HL-60 (cell line): ENCODE data around the gene DNAI2.

ENCODE experiments used
- DNase-seq, 2 experiments: peaks; one replicate each; pipeline ENCODE4 v3.0.0-alpha.2; 2010 to 2020; ENCODE audit warnings: low read depth in 1 of 2, low spot score in 1 of 2
- H3K27ac ChIP-seq: fragments of 250-450 bp; sonication (Bioruptor Pico); replicated peaks from 2 replicates; pipeline ENCODE4 v1.5.1; 2020; ENCODE audit warnings: mild to moderate bottlenecking, moderate library complexity
- H3K27me3 ChIP-seq: fragments of 250-450 bp; sonication (Bioruptor Pico); 2 replicates; pipeline ENCODE4 v1.5.1; 2021; ENCODE audit warnings: mild to moderate bottlenecking, moderate library complexity; ENCODE audit not compliant: insufficient read depth, poor library complexity, severe bottlenecking
- H3K4me3 ChIP-seq: replicated peaks from 2 replicates; pipeline ENCODE4 v1.5.1; 2011; ENCODE audit warnings: mild to moderate bottlenecking, control low read depth, low read length; ENCODE audit not compliant: insufficient read depth
- GABPA ChIP-seq: IDR thresholded peaks from 2 replicates; pipeline ENCODE4 v1.6.1; 2012; ENCODE audit warnings: low read depth
- POLR2AphosphoS5 ChIP-seq: IDR thresholded peaks from 2 replicates; pipeline ENCODE4 v1.6.1; 2012; ENCODE audit warnings: low read depth
- SPI1 ChIP-seq: IDR thresholded peaks from 2 replicates; pipeline ENCODE4 v1.6.1; 2012; ENCODE audit warnings: low read depth, mild to moderate bottlenecking, borderline replicate concordance
- TF ChIP-seq, protein P1 (sequence below): IDR thresholded peaks from 2 replicates; pipeline ENCODE4 v1.6.1; 2012; ENCODE audit warnings: low read depth; ENCODE audit not compliant: insufficient replicate concordance
- TF ChIP-seq, protein P2 (sequence below): IDR thresholded peaks from one replicate; pipeline ENCODE4 v1.5.1; 2011; ENCODE audit warnings: low read length, control low read depth, inconsistent platforms; ENCODE audit not compliant: insufficient read depth

The DNAI2 gene

DNA sequence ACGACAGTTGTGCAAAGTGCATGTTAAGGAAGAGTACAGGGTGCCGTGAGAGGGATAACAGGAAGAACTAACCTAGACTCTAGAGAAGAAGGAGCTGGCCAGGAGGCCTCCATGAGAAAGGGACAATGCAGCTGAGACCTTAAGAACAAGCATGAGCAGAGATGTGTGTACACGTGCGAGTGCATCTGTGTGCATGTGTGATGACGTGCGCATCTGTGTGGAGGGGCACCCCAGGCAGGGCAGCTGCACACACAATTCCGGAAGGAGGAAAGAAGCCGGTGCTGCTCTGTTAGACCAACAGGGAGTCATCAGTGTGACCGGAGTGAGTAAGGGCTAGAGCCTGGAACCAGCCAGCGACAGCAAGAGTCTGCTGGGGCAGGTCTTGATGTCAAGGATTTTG lies 44.4 kb downstream of the DNAI2 start:
- Histone ChIP-seq H3K27ac (no peak overlapping the region), H3K4me3 (no peak overlapping the region), H3K27me3 (peaks cover 6% of the 10 kb centered on the region)
- no peak for TF ChIP-seq SPI1
- no peak for TF ChIP-seq GABPA
- TF ChIP-seq, protein P1, sequence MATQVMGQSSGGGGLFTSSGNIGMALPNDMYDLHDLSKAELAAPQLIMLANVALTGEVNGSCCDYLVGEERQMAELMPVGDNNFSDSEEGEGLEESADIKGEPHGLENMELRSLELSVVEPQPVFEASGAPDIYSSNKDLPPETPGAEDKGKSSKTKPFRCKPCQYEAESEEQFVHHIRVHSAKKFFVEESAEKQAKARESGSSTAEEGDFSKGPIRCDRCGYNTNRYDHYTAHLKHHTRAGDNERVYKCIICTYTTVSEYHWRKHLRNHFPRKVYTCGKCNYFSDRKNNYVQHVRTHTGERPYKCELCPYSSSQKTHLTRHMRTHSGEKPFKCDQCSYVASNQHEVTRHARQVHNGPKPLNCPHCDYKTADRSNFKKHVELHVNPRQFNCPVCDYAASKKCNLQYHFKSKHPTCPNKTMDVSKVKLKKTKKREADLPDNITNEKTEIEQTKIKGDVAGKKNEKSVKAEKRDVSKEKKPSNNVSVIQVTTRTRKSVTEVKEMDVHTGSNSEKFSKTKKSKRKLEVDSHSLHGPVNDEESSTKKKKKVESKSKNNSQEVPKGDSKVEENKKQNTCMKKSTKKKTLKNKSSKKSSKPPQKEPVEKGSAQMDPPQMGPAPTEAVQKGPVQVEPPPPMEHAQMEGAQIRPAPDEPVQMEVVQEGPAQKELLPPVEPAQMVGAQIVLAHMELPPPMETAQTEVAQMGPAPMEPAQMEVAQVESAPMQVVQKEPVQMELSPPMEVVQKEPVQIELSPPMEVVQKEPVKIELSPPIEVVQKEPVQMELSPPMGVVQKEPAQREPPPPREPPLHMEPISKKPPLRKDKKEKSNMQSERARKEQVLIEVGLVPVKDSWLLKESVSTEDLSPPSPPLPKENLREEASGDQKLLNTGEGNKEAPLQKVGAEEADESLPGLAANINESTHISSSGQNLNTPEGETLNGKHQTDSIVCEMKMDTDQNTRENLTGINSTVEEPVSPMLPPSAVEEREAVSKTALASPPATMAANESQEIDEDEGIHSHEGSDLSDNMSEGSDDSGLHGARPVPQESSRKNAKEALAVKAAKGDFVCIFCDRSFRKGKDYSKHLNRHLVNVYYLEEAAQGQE = no peak
- TF ChIP-seq POLR2AphosphoS5 = no peak
- TF ChIP-seq, protein P2, sequence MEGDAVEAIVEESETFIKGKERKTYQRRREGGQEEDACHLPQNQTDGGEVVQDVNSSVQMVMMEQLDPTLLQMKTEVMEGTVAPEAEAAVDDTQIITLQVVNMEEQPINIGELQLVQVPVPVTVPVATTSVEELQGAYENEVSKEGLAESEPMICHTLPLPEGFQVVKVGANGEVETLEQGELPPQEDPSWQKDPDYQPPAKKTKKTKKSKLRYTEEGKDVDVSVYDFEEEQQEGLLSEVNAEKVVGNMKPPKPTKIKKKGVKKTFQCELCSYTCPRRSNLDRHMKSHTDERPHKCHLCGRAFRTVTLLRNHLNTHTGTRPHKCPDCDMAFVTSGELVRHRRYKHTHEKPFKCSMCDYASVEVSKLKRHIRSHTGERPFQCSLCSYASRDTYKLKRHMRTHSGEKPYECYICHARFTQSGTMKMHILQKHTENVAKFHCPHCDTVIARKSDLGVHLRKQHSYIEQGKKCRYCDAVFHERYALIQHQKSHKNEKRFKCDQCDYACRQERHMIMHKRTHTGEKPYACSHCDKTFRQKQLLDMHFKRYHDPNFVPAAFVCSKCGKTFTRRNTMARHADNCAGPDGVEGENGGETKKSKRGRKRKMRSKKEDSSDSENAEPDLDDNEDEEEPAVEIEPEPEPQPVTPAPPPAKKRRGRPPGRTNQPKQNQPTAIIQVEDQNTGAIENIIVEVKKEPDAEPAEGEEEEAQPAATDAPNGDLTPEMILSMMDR = no peak
- DNase-seq = no peak

DNA sequence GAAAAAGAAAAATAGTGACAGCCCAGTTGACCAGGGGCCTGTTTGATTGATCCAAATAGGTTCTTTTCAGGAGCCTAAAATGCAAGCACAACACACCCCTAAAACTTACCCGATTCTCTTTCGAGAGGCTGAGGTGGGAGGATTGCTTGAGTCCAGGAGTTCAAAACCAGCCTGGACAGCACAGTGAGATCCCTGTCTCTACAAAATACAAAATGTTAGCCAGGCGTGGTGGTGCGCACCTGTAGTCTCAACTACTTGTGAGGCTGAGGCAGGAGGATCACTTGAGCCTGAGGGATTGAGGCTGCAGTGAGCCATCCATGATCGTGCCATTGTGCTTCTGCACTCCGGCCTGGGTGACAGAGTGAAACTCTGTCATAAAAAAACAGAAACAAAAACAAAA lies 50.5 kb downstream of the DNAI2 start:
- Histone ChIP-seq H3K27me3 (peaks cover 34% of the 10 kb centered on the region), H3K4me3 (no peak overlapping the region), H3K27ac (no peak overlapping the region)
- TF ChIP-seq, protein P2 = no peak
- TF ChIP-seq POLR2AphosphoS5 (no peak), GABPA (no peak)
- TF ChIP-seq, protein P1 = no peak
- no peak for DNase-seq

DNA sequence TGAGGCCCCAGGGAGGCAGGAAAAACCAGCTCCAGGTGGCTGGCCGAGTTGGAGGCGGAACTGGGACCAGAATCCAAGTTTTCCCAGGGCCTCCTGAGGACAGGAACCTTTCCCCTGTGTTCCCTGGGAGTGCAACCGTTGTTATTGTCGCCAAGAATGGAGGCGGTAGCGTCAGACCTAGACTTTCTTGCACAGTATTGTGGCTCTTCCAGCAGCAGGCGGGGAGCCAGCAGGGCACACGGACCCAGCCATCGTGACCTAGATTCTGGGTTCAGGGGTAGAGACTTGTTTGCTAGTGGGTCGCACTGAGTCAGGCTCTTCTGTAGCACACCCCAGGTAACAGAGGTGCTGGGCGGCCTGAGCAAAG lies 51.3 kb downstream of the DNAI2 start:
- TF ChIP-seq SPI1 (no peak), POLR2AphosphoS5 (no peak), GABPA (no peak)
- TF ChIP-seq, protein P1 = no peak
- TF ChIP-seq, protein P2 = no peak
- H3K4me3 ChIP-seq = no peak overlapping the region
- peaks cover 34% of the 10 kb centered on the region for H3K27me3 ChIP-seq
- no peak overlapping the region for H3K27ac ChIP-seq
- no peak for DNase-seq
